ENCODE results near the gene MACROD2. TPM values are rescaled to one million over a fixed set of nuclear protein-coding genes. Genes with fewer than 3 reads are reported as not detected.

The MACROD2 gene
- total RNA-seq, 1 experiment from 2014 or later: 1.6 TPM

GRCh38 chr20:14963262-14963663 is 967.9 kb downstream of the MACROD2 start:
- H3K4me2 ChIP-seq (ENCODE audit: insufficient read depth, insufficient read length, low read length): no peak overlapping the region
- no peak overlapping the region for H4K8ac ChIP-seq (replicated peaks; ENCODE audit: insufficient read length, low read depth, low read length)
- no peak overlapping the region for H2BK15ac ChIP-seq (ENCODE audit: low read depth, low read length)
- no peak overlapping the region for H2AK5ac ChIP-seq (ENCODE audit: insufficient read length, low read length)
- no peak overlapping the region for H3K4ac ChIP-seq (ENCODE audit: low read depth, low read length)
- TF ChIP-seq CTCF (conservative IDR thresholded peaks at IDR 0.05): no peak
- no peak overlapping the region for H3K27ac ChIP-seq (ENCODE audit: insufficient read length, low read depth, low read length)
- H2BK12ac ChIP-seq (ENCODE audit: insufficient read length, low read depth, low read length): no peak overlapping the region
- Mint-ChIP-seq H3K27me3 (ENCODE audit: low read depth) (no peaks in the 10 kb centered on the region), H3K9me3 (no peaks in the 10 kb centered on the region), H3K4me3 (no peak overlapping the region), H3K36me3 (ENCODE audit: insufficient read depth in 1 of 3, low read depth in 3 of 3) (no peaks in the 10 kb centered on the region), H3K4me1 (peaks cover 5 to 10% of the 10 kb centered on the region in 2 experiments; a peak in 3 of 4 replicates), H3K27ac (0 out of 7 replicates have a peak overlapping the region, but pooled peaks of 1 of the 3 experiments have one; percentile 50)
- no peaks in the 10 kb centered on the region for H3K9me3 ChIP-seq (ENCODE audit: control insufficient read depth, low read depth, low read length)
- H3K4me1 ChIP-seq (ENCODE audit: insufficient read depth, low read length): no peaks in the 10 kb centered on the region
- no peak overlapping the region for H3K23ac ChIP-seq (ENCODE audit: insufficient read length, low read depth, low read length)
- no peak overlapping the region for H3K14ac ChIP-seq (ENCODE audit: insufficient read depth, low read length)
- H2BK5ac ChIP-seq (ENCODE audit: insufficient read length, low read length): no peak overlapping the region
- H3K18ac ChIP-seq (ENCODE audit: insufficient read length, low read depth, low read length): no peak overlapping the region
- H3K23me2 ChIP-seq (ENCODE audit: insufficient read length, low read depth, low read length, poor library complexity, severe bottlenecking): no peaks in the 10 kb centered on the region
- H4K20me1 ChIP-seq (ENCODE audit: control insufficient read depth, insufficient read depth, insufficient read length): no peaks in the 10 kb centered on the region
- H2BK20ac ChIP-seq (ENCODE audit: low read depth, low read length, poor library complexity, severe bottlenecking): no peak overlapping the region
- no peak overlapping the region for H2AFZ ChIP-seq (ENCODE audit: low read length)
- DNase-seq: no peak
- WGBS (ENCODE audit: extremely low coverage, insufficient read length, low lambda C conversion rate): no CpG with 5 or more reads among the region's 3 CpGs
- no peaks in the 10 kb centered on the region for H3K79me1 ChIP-seq (ENCODE audit: insufficient read depth, low read depth, low read length, poor library complexity, severe bottlenecking)
- H2BK120ac ChIP-seq (ENCODE audit: low read depth, low read length, poor library complexity, severe bottlenecking): no peak overlapping the region
- no peaks in the 10 kb centered on the region for H3K79me2 ChIP-seq (ENCODE audit: insufficient read depth, low read length)
- no peak overlapping the region for H3K56ac ChIP-seq (ENCODE audit: insufficient read length, low read depth, low read length)
- H3K27me3 ChIP-seq (ENCODE audit: insufficient read depth, low read length): no peaks in the 10 kb centered on the region
- H4K91ac ChIP-seq (ENCODE audit: insufficient read length, low read depth, low read length): no peak overlapping the region
- no peak overlapping the region for H4K5ac ChIP-seq (ENCODE audit: insufficient read length, low read depth, low read length)
- no peak overlapping the region for H3K9ac ChIP-seq (ENCODE audit: extremely low read depth, insufficient read length, low read length)
- H3T11ph ChIP-seq (ENCODE audit: low read length): no peak overlapping the region

Data from H9 (cell line).